ENCODE measurements around the gene GRK4. TPM values are rescaled to one million over a fixed set of nuclear protein-coding genes. Genes with fewer than 3 reads are reported as not detected.

Gene GRK4
- total and polyA plus RNA-seq, 2 of the 4 experiments (the other 2 are of a cell fraction), result 1.6 to 2.2 TPM

DNA sequence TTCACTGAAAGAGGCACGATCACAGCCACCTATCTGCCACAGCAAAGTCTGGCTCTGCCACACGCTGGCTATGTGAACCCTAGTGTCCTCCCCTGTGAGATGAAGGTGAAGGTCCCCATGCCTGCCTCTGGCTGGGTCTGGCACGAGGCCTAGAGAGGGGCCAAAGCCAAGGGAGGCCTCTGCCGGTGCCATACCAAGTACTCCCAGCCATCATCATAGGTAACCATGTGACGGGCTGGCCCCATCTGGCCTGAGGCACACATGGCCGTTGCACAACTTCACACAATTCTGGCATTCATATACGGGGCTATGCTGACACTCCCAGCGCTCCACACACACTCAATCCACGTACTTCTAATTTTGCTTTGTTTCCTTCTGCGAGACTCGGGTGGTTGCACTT is 15.4 kb upstream of the GRK4 start:
- Histone ChIP-seq H3K36me3 (ENCODE audit: control insufficient read depth, insufficient read depth, low read length) (peaks cover 69% of the 10 kb centered on the region), H3K79me1 (ENCODE audit: low read depth in 1 of 2, low read length in 2 of 2) (peaks cover 8 to 44% of the 10 kb centered on the region in 2 experiments; a peak in 3 of 4 replicates), H3K4ac (ENCODE audit: low read depth, low read length) (no peak overlapping the region), H2AK5ac (ENCODE audit: low read depth, low read length) (no peak overlapping the region), H2AFZ (replicated peaks; ENCODE audit: low read length, poor library complexity) (no peak overlapping the region), H3K27ac (ENCODE audit: insufficient read depth, low read length) (no peak overlapping the region), H3K27me3 (ENCODE audit: control insufficient read depth, insufficient read depth, low read length) (no peaks in the 10 kb centered on the region), H3K56ac (ENCODE audit: extremely low read depth, insufficient read depth, low read length) (no peak overlapping the region), H3K14ac (replicated peaks; ENCODE audit: low read depth, low read length) (no peak overlapping the region), H3K23ac (ENCODE audit: low read depth, low read length) (no peak overlapping the region), H4K5ac (ENCODE audit: low read depth, low read length) (no peak overlapping the region), H4K91ac (ENCODE audit: insufficient read depth, low read depth, low read length) (no peak overlapping the region), H3K4me2 (ENCODE audit: low read depth, low read length) (no peak overlapping the region), H4K8ac (ENCODE audit: low read depth in 2 of 2, low read length in 2 of 2) (no peak overlapping the region), H3K4me3 (ENCODE audit: insufficient read depth, low read depth, low read length) (no peak overlapping the region), H2AK9ac (replicated peaks; ENCODE audit: low read depth, low read length, poor library complexity) (no peak overlapping the region), H2BK120ac (ENCODE audit: low read depth, low read length) (no peak overlapping the region), H2BK15ac (ENCODE audit: low read depth, low read length) (no peak overlapping the region), H3K4me1 (ENCODE audit: control insufficient read depth, insufficient read depth, low read length) (peaks cover 2% of the 10 kb centered on the region; the same call in 1 of the 2 replicates), H2BK5ac (ENCODE audit: low read depth, low read length, poor library complexity, severe bottlenecking) (no peak overlapping the region), H3K9me3 (ENCODE audit: control insufficient read depth, insufficient read depth, low read length) (no peaks in the 10 kb centered on the region), H3K18ac (ENCODE audit: low read depth, low read length) (no peak overlapping the region), H4K20me1 (ENCODE audit: insufficient read depth, low read length) (peaks cover 9% of the 10 kb centered on the region), H2BK20ac (ENCODE audit: low read depth, low read length) (no peak overlapping the region), H3K9ac (ENCODE audit: low read depth, low read length) (no peak overlapping the region), H3K9me1 (ENCODE audit: insufficient read depth, low read length) (peaks cover 6% of the 10 kb centered on the region; the same call in 1 of the 2 replicates)
- ChIA-PET POLR2A (ENCODE audit: unreplicated experiment) (no interaction called here), CTCF (no interaction called here)
- dilution Hi-C loops (cut with HindIII; ENCODE audit: low sequenced_read_pairs, unreplicated experiment), result no loop called here
- ATAC-seq (ENCODE audit: low read depth) (no peak), DNase-seq (no peak)
- no TSS peak for BruUV-seq (replicated peaks)
- TF ChIP-seq, protein P1, sequence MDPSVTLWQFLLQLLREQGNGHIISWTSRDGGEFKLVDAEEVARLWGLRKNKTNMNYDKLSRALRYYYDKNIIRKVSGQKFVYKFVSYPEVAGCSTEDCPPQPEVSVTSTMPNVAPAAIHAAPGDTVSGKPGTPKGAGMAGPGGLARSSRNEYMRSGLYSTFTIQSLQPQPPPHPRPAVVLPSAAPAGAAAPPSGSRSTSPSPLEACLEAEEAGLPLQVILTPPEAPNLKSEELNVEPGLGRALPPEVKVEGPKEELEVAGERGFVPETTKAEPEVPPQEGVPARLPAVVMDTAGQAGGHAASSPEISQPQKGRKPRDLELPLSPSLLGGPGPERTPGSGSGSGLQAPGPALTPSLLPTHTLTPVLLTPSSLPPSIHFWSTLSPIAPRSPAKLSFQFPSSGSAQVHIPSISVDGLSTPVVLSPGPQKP (IDR thresholded peaks at IDR 0.05; ENCODE audit: borderline replicate concordance, low read depth, low read length), result no peak
- TF ChIP-seq, protein P2, sequence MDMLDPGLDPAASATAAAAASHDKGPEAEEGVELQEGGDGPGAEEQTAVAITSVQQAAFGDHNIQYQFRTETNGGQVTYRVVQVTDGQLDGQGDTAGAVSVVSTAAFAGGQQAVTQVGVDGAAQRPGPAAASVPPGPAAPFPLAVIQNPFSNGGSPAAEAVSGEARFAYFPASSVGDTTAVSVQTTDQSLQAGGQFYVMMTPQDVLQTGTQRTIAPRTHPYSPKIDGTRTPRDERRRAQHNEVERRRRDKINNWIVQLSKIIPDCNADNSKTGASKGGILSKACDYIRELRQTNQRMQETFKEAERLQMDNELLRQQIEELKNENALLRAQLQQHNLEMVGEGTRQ (IDR thresholded peaks at IDR 0.05; ENCODE audit: low read depth, low read length), result no peak
- TF ChIP-seq CHD1 (IDR thresholded peaks at IDR 0.05; ENCODE audit: low read depth, low read length) (no peak), SMC3 (IDR thresholded peaks at IDR 0.05; ENCODE audit: low read depth, low read length) (no peak), MAFK (IDR thresholded peaks at IDR 0.05; ENCODE audit: low read depth, low read length) (no peak), BHLHE40 (IDR thresholded peaks at IDR 0.05; ENCODE audit: low read depth, low read length) (no peak), MAZ (IDR thresholded peaks at IDR 0.05; ENCODE audit: borderline replicate concordance, low read depth, low read length) (no peak)
- 93% methylated on average over 8 of the region's 11 CpGs; no CpG with 5 or more reads in 1 of the 2 experiments for WGBS, 2 experiments (ENCODE audit: extremely low coverage in 2 of 2, insufficient read length in 1 of 2)
- intact Hi-C loops (cut with micrococcal nuclease), result no loop called here
- in situ Hi-C loops (cut with MboI; ENCODE audit: low sequenced_read_pairs), result no loop called here
